T follicular helper cell (primary cell): ENCODE data around the gene ZNF691.
"Not testable (repeated sequence)": the region's sequence is repeated elsewhere in the genome, so short reads cannot be mapped to it uniquely, and the experiment has no call there.

ENCODE experiments used
- DNase-seq: peaks from one replicate; pipeline ENCODE4 v3.0.0-alpha.2; 2020; ENCODE audit warnings: low read depth

The ZNF691 gene

GRCh38 chr1:42832641-42833240 is 13.7 kb upstream of the ZNF691 start:
- DNase-seq = no peak

- DNase-seq = no peak
Observed at GRCh38 chr1:42833981-42834380, 12.4 kb upstream of the ZNF691 start.

GRCh38 chr1:42834803-42835202 is 11.6 kb upstream of the ZNF691 start:
- no peak for DNase-seq

- DNase-seq = no peak
Observed at GRCh38 chr1:42835422-42835821, 11.0 kb upstream of the ZNF691 start.

- DNase-seq = no peak
Observed at GRCh38 chr1:42837709-42838108, 8.7 kb upstream of the ZNF691 start.

- no peak for DNase-seq
Observed at GRCh38 chr1:42838482-42839190, 7.8 kb upstream of the ZNF691 start.

GRCh38 chr1:42841010-42841409 is 5.4 kb upstream of the ZNF691 start:
- no peak for DNase-seq

- DNase-seq = no peak
Observed at GRCh38 chr1:42841440-42842147, 4.8 kb upstream of the ZNF691 start.

- DNase-seq = no peak
Observed at GRCh38 chr1:42844592-42845140, 1.7 kb upstream of the ZNF691 start.

- no peak for DNase-seq
Observed at GRCh38 chr1:42845193-42845592, 1.2 kb upstream of the ZNF691 start.

GRCh38 chr1:42845866-42846256 is 552 bp upstream of the ZNF691 start:
- DNase-seq = no peak

- DNase-seq = no peak
Observed at GRCh38 chr1:42847111-42847595, 740 bp downstream of the ZNF691 start.

- DNase-seq = no peak
Observed at GRCh38 chr1:42847721-42848460, 1.5 kb downstream of the ZNF691 start.

- no peak for DNase-seq
Observed at GRCh38 chr1:42848823-42849537, 2.6 kb downstream of the ZNF691 start.

GRCh38 chr1:42849944-42850343 is 3.5 kb downstream of the ZNF691 start:
- DNase-seq = no peak

GRCh38 chr1:42851420-42851819 is 5.0 kb downstream of the ZNF691 start:
- no peak for DNase-seq

- no peak for DNase-seq
Observed at GRCh38 chr1:42851960-42852607, 5.7 kb downstream of the ZNF691 start.

GRCh38 chr1:42852608-42852980 is 6.2 kb downstream of the ZNF691 start:
- no peak for DNase-seq

- DNase-seq = no peak
Observed at GRCh38 chr1:42853116-42853884, 6.9 kb downstream of the ZNF691 start.

GRCh38 chr1:42856554-42856953 is 10.1 kb downstream of the ZNF691 start:
- DNase-seq = not testable (repeated sequence)
